ENCODE measurements around the gene CIRBP.

CIRBP gene

DNA sequence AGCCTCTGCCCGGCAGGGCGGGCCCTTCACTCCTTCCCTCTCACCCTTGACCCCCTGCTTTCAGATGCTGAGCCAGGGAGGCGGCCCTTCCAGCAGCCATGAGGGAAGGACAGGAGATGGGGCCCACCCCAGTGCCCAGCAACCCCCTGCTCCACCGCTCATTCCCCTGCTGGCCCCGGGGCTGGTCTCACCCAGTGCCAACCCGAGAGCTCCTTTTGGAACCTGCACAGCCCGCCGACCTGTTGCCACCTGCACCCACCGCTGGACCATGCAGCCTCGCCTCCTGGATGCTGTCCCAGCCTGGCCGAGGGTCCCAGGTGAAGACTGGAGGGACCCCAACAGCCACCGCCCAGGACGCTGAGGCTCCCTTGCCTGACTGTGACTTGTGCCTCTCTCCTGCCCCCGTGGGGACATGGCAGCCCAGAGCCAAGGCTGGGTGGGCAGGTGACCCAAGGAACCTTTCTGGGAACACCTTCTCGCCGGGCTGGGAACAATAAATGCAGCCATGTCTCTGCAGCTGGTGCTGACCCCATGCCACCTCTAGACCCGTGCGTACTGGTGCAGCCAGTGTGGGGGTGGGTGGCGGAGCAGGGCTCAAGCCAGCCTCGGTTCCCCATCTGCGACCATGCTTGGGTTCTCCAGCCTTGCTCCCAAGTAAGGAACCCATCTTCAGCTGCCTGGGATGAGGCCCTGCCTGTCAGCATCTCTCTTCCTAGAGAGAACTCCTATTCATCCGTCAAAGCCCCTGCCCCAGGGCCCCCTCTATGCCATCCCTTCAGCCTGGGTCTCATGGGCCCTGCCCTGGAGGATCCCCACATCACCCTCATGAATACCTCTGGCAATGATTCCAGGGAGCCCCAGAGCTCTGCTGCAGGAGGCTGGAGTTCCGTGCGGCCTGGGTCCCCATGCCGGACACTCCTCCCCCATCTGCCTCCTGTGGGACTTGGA, 9.9 kb downstream of the CIRBP start:
- TF ChIP-seq, protein P1, sequence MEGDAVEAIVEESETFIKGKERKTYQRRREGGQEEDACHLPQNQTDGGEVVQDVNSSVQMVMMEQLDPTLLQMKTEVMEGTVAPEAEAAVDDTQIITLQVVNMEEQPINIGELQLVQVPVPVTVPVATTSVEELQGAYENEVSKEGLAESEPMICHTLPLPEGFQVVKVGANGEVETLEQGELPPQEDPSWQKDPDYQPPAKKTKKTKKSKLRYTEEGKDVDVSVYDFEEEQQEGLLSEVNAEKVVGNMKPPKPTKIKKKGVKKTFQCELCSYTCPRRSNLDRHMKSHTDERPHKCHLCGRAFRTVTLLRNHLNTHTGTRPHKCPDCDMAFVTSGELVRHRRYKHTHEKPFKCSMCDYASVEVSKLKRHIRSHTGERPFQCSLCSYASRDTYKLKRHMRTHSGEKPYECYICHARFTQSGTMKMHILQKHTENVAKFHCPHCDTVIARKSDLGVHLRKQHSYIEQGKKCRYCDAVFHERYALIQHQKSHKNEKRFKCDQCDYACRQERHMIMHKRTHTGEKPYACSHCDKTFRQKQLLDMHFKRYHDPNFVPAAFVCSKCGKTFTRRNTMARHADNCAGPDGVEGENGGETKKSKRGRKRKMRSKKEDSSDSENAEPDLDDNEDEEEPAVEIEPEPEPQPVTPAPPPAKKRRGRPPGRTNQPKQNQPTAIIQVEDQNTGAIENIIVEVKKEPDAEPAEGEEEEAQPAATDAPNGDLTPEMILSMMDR (IDR thresholded peaks at IDR 0.05) = no peak
- intact Hi-C loops (cut with DNase I; ENCODE audit: low total_unique reads) = loop anchor here (5.0 kb wide), 1 partner anchor 123 kb away; the partner anchor contains the start of gene GAMT
- H3K27me3 ChIP-seq = peaks cover 0 to 15% of the 10 kb centered on the region in 2 donors
- DNase-seq = no peak
- no peak overlapping the region for H3K4me3 ChIP-seq
- no peaks in the 10 kb centered on the region for H3K9me3 ChIP-seq
- peaks cover 13 to 42% (median 21%) of the 10 kb centered on the region in 3 donors for H3K36me3 ChIP-seq
- no peak overlapping the region for H3K27ac ChIP-seq
- peaks cover 6 to 30% (median 22%) of the 10 kb centered on the region in 4 donors for H3K4me1 ChIP-seq

DNA sequence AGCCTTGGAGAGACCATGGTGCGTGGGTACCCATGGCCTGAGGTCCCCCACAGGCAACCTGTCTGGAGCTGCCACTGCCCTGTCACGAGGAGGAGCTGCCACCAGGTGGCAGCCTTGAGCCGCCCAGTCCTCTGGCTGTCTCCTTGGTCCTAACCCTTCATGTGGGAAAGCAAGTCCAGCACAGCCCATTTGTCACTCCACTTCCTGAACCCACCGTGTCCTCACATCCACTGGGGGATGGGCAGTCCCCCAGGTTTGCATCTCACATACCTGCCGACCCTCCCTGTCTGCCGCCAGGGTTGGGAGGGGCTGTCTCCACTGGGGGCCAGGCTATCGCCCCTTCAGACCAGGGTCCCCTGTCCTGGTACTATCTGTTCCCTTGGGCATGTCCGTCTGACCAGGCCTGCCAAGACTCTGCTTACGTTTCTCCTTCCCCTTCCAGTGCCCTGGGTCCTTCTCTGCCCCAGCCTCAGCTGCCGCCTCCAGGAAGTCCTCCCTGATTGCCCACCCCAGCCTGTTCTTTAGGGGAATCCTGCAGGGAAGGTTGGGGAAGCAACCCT, 10.7 kb downstream of the CIRBP start:
- H3K9me3 ChIP-seq = no peaks in the 10 kb centered on the region
- H3K27me3 ChIP-seq = peaks cover 0 to 23% of the 10 kb centered on the region in 2 donors
- no peak overlapping the region for H3K4me3 ChIP-seq
- peaks cover 4 to 33% (median 12%) of the 10 kb centered on the region in 3 donors for H3K36me3 ChIP-seq
- peaks cover 6 to 23% (median 13%) of the 10 kb centered on the region in 4 donors for H3K4me1 ChIP-seq
- DNase-seq = peak; percentile 71 to 89
- TF ChIP-seq, protein P1 (IDR thresholded peaks at IDR 0.05) = peak; percentile 90 to 96
- intact Hi-C loops (cut with DNase I; ENCODE audit: low total_unique reads) = loop anchor here (5.0 kb wide), 2 partner anchors 92 to 122 kb away; partner anchors contain the start of gene GAMT
- H3K27ac ChIP-seq = no peak overlapping the region

DNA sequence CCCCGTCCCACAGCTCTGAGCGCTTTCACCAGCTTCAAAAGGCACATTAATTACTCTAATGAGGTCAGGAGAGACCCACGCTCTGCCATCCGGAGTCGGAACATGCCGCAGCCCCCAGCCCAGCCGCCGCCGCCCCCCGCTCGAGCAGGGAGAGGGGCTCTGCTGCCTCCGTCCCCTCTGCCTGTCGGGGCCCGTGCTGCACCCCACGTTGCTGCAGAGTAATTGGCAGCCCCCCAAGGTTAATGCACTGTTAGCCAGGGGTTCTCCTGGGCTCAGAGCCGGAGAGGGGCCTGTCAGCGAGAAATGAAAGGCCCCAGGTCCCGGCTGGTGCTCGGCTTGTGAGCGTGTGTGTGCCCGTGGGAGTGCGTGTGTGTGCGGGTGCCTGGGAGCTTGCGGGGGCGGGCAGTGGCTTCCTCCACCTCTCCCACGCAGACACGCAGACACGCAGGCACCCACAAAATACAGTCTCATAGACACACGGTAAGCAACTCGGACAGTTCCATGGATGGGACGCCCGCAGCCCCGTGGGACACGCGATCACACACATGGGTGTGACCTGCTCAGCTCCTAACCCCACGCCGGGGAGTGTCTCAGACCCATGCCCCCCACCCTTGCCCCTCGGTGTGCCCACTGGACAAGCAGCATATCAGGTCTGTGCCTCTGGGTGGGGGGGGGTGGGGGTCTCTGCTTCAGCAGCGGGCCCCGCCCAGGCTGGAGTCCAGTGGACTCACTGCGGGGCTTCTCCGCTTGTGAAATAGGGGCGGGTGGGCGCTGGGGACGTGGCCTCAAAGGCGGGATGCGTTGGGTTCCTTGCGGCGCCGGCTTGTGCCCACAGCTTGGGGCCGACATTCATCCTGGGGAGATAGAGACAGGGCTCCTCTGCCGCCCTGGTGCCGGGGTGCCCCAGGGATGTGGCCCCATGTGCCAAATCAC, 11.8 kb downstream of the CIRBP start:
- Histone ChIP-seq H3K4me3 (no peak overlapping the region), H3K4me1 (peaks cover 6 to 27% (median 12%) of the 10 kb centered on the region in 4 donors), H3K36me3 (peaks cover 4 to 30% (median 10%) of the 10 kb centered on the region in 3 donors), H3K9me3 (no peaks in the 10 kb centered on the region), H3K27me3 (peaks cover 0 to 31% of the 10 kb centered on the region in 2 donors), H3K27ac (no peak overlapping the region)
- TF ChIP-seq, protein P1 (IDR thresholded peaks at IDR 0.05) = no peak
- DNase-seq = no peak
- intact Hi-C loops (cut with DNase I; ENCODE audit: low total_unique reads) = loop anchor here (5.0 kb wide), 1 partner anchor 91 kb away; no protein-coding TSS in a partner anchor

DNA sequence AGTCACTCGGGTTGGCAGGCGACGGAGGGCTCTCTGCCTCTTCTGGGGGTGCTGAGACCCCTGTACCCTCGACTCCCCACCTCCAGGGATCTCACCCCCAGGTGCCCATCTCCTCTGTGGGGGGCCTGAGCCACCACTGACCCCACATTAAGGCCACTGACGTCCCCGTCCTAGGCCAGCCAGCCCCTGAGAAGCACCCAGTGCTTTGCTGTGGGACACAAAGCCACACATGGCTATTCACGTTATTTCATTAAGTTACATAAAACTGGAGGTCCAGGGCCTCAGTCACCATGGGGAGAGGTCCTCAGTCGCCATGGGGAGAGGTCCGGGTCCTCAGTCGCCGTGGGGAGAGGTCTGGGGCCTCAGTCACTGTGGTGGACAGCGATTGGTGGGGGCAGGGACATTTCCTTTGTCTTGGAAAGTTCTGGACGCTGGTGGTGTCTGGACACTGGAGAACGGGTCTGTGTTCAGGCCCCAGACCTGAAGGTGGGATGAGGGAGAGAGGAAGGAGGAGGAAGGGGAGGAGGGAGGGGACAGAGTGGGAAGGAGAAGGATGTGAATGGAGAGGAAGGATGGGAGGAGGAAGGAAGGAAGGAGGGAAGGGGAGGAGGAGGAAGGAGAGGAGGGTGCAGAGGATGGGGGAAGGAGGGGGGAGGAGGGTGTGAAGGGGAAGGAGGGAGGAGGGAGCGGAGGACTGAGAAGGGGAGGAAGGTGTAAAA, 12.6 kb downstream of the CIRBP start:
- Histone ChIP-seq H3K4me1 (peaks cover 0 to 23% (median 7%) of the 10 kb centered on the region in 4 donors), H3K4me3 (no peak overlapping the region), H3K9me3 (no peaks in the 10 kb centered on the region), H3K27ac (no peak overlapping the region), H3K36me3 (peaks cover 4 to 29% (median 10%) of the 10 kb centered on the region in 3 donors), H3K27me3 (peaks cover 3 to 37% of the 10 kb centered on the region in 2 donors)
- intact Hi-C loops (cut with DNase I; ENCODE audit: low total_unique reads) = loop anchor here (5.0 kb wide), 1 partner anchor 91 kb away; no protein-coding TSS in a partner anchor
- no peak for DNase-seq
- TF ChIP-seq, protein P1 (IDR thresholded peaks at IDR 0.05) = no peak
